HL-60 (cell line): ENCODE data around the gene POLR3A.

ENCODE experiments used
- GABPA ChIP-seq: IDR thresholded peaks from 2 replicates; pipeline ENCODE4 v1.6.1; 2012; ENCODE audit warnings: low read depth
- POLR2AphosphoS5 ChIP-seq: IDR thresholded peaks from 2 replicates; pipeline ENCODE4 v1.6.1; 2012; ENCODE audit warnings: low read depth
- TF ChIP-seq, protein P1 (sequence below): IDR thresholded peaks from one replicate; pipeline ENCODE4 v1.5.1; 2011; ENCODE audit warnings: low read length, control low read depth, inconsistent platforms; ENCODE audit not compliant: insufficient read depth

DNA sequence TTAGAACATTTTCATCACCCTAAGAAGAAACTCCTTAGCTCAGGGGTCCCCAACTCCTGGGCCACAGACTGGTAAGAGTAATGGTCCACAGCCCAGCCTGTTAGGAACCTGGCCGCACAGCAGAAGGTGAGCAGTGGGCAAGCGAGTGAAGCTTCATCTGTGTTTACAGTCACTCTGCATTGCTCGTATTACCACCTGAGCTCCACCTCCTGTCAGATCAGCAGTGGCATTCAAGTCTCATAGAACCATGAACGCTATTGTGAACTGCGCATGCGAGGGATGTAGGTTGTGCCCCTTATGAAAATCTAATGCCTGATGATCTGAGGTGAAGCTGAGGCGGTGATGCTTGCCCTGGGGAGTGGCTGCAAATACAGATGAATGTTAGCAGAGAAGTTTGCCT is 65.4 kb downstream of the POLR3A start:
- TF ChIP-seq GABPA: no peak
- TF ChIP-seq, protein P1, sequence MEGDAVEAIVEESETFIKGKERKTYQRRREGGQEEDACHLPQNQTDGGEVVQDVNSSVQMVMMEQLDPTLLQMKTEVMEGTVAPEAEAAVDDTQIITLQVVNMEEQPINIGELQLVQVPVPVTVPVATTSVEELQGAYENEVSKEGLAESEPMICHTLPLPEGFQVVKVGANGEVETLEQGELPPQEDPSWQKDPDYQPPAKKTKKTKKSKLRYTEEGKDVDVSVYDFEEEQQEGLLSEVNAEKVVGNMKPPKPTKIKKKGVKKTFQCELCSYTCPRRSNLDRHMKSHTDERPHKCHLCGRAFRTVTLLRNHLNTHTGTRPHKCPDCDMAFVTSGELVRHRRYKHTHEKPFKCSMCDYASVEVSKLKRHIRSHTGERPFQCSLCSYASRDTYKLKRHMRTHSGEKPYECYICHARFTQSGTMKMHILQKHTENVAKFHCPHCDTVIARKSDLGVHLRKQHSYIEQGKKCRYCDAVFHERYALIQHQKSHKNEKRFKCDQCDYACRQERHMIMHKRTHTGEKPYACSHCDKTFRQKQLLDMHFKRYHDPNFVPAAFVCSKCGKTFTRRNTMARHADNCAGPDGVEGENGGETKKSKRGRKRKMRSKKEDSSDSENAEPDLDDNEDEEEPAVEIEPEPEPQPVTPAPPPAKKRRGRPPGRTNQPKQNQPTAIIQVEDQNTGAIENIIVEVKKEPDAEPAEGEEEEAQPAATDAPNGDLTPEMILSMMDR: no peak
- TF ChIP-seq POLR2AphosphoS5: no peak
